KBM-7 (cell line): Measurements from ENCODE around the gene RGMA.

Experiments used
- DNase-seq: peaks from one replicate; pipeline ENCODE4 v3.0.0-alpha.2; 2015
- in situ Hi-C: fragments of 300-500 bp; cut with MboI; formaldehyde crosslinking; loops from 2 replicates; pipeline ENCODE4 v1.14.3; 2020; ENCODE audit warnings: low sequenced_read_pairs, low pct_unique_long_range_greater_than_20kb, mixed read lengths

Gene RGMA

GRCh38 chr15:92992720-92993119 lies 96.3 kb downstream of the RGMA start:
- in situ Hi-C loops: no loop called here
- no peak for DNase-seq

GRCh38 chr15:92990031-92990430 lies 99.0 kb downstream of the RGMA start:
- DNase-seq: no peak

GRCh38 chr15:92989470-92989869 lies 99.5 kb downstream of the RGMA start:
- in situ Hi-C loops: no loop called here
- DNase-seq: no peak

More at GRCh38 chr15:92990031-92990430, 99.0 kb downstream of the RGMA start:
- in situ Hi-C loops: no loop called here
